GM13976 (cell line): ENCODE data around the gene TTLL11.
"Not testable (repeated sequence)": the region's sequence is repeated elsewhere in the genome, so short reads cannot be mapped to it uniquely, and the experiment has no call there.

Experiments
- DNase-seq: peaks from one replicate; pipeline ENCODE4 v3.0.0; 2012; ENCODE audit warnings: low spot score
- CTCF ChIP-seq: IDR thresholded peaks from 2 replicates; pipeline ENCODE4 v1.5.1; 2012; ENCODE audit warnings: borderline replicate concordance, mild to moderate bottlenecking; ENCODE audit not compliant: insufficient read depth; ENCODE audit errors: extremely low read depth, missing control alignments, control extremely low read depth
- in situ Hi-C: fragments of 300-500 bp; cut with MboI; formaldehyde crosslinking; loops from one replicate; pipeline ENCODE4 v1.12.0; 2022; ENCODE audit warnings: low sequenced_read_pairs, mixed read lengths, inconsistent platforms; ENCODE audit not compliant: unreplicated experiment

TTLL11 gene

GRCh38 chr9:121895818-121896544 lies 197.1 kb downstream of the TTLL11 start:
- no peak for TF ChIP-seq CTCF
- peak; percentile 29 for DNase-seq
- in situ Hi-C loops, result no loop called here

GRCh38 chr9:121895358-121895757 lies 197.8 kb downstream of the TTLL11 start:
- DNase-seq, result no peak
- no peak for TF ChIP-seq CTCF
- in situ Hi-C loops, result no loop called here

GRCh38 chr9:121894380-121894779 lies 198.7 kb downstream of the TTLL11 start:
- DNase-seq, in situ Hi-C loops: not testable (repeated sequence)

GRCh38 chr9:121893786-121894185 lies 199.3 kb downstream of the TTLL11 start:
- no peak for TF ChIP-seq CTCF
- DNase-seq, result no peak
- in situ Hi-C loops, result no loop called here

GRCh38 chr9:121892706-121893105 lies 200.4 kb downstream of the TTLL11 start:
- in situ Hi-C loops, result no loop called here
- DNase-seq, result no peak
- TF ChIP-seq CTCF, result no peak

- no peak for TF ChIP-seq CTCF
- in situ Hi-C loops, result no loop called here
- DNase-seq, result no peak
Observed at GRCh38 chr9:121890746-121891145, 202.4 kb downstream of the TTLL11 start.

GRCh38 chr9:121889990-121890563 lies 203.0 kb downstream of the TTLL11 start:
- in situ Hi-C loops, result no loop called here
- no peak for TF ChIP-seq CTCF
- no peak for DNase-seq
